Omental fat pad (tissue), 4 donors: ENCODE results near the gene DNAJA4. TPM values are rescaled to one million over a fixed set of nuclear protein-coding genes. Genes with fewer than 3 reads are reported as not detected.

Source experiments
- ATAC-seq: fragments of 150-250 bp; one replicate; pipeline ENCODE4 v1.9.1; 2016; ENCODE audit warnings: mild to moderate bottlenecking, moderate library complexity; ENCODE audit not compliant: low FRiP score
- DNase-seq: peaks from one replicate; pipeline ENCODE4 v3.0.0-alpha.2; 2019; ENCODE audit warnings: low spot score
- CTCF ChIP-seq, 3 donors: fragments of 450-650 bp; IDR thresholded peaks; one replicate each; pipeline ENCODE4 v1.5.1; 2016 to 2017; ENCODE audit warnings: antibody characterized with exemption in 3 of 3, mild to moderate bottlenecking in 3 of 3, moderate library complexity in 2 of 3
- total RNA-seq, 4 donors: library from RNA; depleted of rRNA; stranded (reverse); fragments of >200 nt; gene quantifications; one replicate each; pipeline ENCODE4 v1.1.0, GENCODE V29; 2016

Gene DNAJA4
- total RNA-seq, 4 donors from 2014 or later, result 19.0 to 88.6 (median 28.9) TPM

GRCh38 chr15:78291698-78292097, 27.3 kb downstream of the DNAJA4 start:
- ATAC-seq, result no peak

GRCh38 chr15:78292219-78292618, 27.9 kb downstream of the DNAJA4 start:
- ATAC-seq, result no peak
- no peak for DNase-seq
- TF ChIP-seq CTCF (IDR thresholded peaks at IDR 0.05), result no peak

More at GRCh38 chr15:78291698-78292097, 27.3 kb downstream of the DNAJA4 start:
- no peak for TF ChIP-seq CTCF (IDR thresholded peaks at IDR 0.05)
- no peak for DNase-seq

- no peak for TF ChIP-seq CTCF (IDR thresholded peaks at IDR 0.05)
- peak; percentile 99 for ATAC-seq
- DNase-seq, result peak; percentile 63
Measured at GRCh38 chr15:78299101-78299930, 35.0 kb downstream of the DNAJA4 start, which contains the start of gene SKIC8. SKIC8 (minus strand) TSS chr15:78299609; CDS start chr15:78295686, 3,923 bp downstream.

GRCh38 chr15:78301326-78301725, 37.0 kb downstream of the DNAJA4 start:
- ATAC-seq, result no peak
- TF ChIP-seq CTCF (IDR thresholded peaks at IDR 0.05), result no peak
- DNase-seq, result no peak

GRCh38 chr15:78301828-78302227, 37.5 kb downstream of the DNAJA4 start:
- DNase-seq, result no peak
- TF ChIP-seq CTCF (IDR thresholded peaks at IDR 0.05), result no peak
- no peak for ATAC-seq

GRCh38 chr15:78302579-78303312, 38.4 kb downstream of the DNAJA4 start:
- DNase-seq (no peak), ATAC-seq (no peak)
- no peak for TF ChIP-seq CTCF (IDR thresholded peaks at IDR 0.05)
